HUES6 (cell line): ENCODE results near the gene RAI14.

ENCODE experiments used
- H3K27ac ChIP-seq: 2 replicates; pipeline ENCODE4 v1.7.0; 2013; ENCODE audit warnings: low read depth, mild to moderate bottlenecking, low read length, inconsistent platforms
- H3K27me3 ChIP-seq: 2 replicates; pipeline ENCODE4 v1.6.1; 2013; ENCODE audit warnings: low read length; ENCODE audit not compliant: control insufficient read depth, insufficient read depth
- H3K36me3 ChIP-seq: 2 replicates; pipeline ENCODE4 v1.6.1; 2013; ENCODE audit warnings: low read length; ENCODE audit not compliant: control insufficient read depth, insufficient read depth
- H3K4me1 ChIP-seq: 2 replicates; pipeline ENCODE4 v1.6.1; 2013; ENCODE audit warnings: low read length; ENCODE audit not compliant: control insufficient read depth, insufficient read depth
- H3K4me3 ChIP-seq: 2 replicates; pipeline ENCODE4 v1.5.1; 2013; ENCODE audit warnings: low read depth, low read length
- H3K9ac ChIP-seq: one replicate; pipeline ENCODE4 v1.6.1; 2013; ENCODE audit warnings: mild to moderate bottlenecking, low read length
- H3K9me3 ChIP-seq: 2 replicates; pipeline ENCODE4 v1.6.1; 2013; ENCODE audit warnings: low read depth, low read length; ENCODE audit not compliant: control insufficient read depth, insufficient read depth

Gene RAI14

GRCh38 chr5:34859253-34859652 lies 203.1 kb downstream of the RAI14 start:
- Histone ChIP-seq H3K36me3 (no peaks in the 10 kb centered on the region), H3K9ac (no peak overlapping the region), H3K27ac (no peak overlapping the region), H3K27me3 (no peaks in the 10 kb centered on the region), H3K4me3 (no peak overlapping the region), H3K9me3 (no peaks in the 10 kb centered on the region), H3K4me1 (peaks cover 16% of the 10 kb centered on the region)

- no peaks in the 10 kb centered on the region for H3K27me3 ChIP-seq
- no peaks in the 10 kb centered on the region for H3K9me3 ChIP-seq
- H3K36me3 ChIP-seq: no peaks in the 10 kb centered on the region
- peak overlapping the region; percentile 52 for H3K27ac ChIP-seq
- peak overlapping the region; percentile 30 for H3K4me3 ChIP-seq
- H3K4me1 ChIP-seq: peaks cover 37% of the 10 kb centered on the region
- peak overlapping the region; percentile 11 for H3K9ac ChIP-seq
Observed at GRCh38 chr5:34863946-34864345, 207.8 kb downstream of the RAI14 start.

GRCh38 chr5:34865091-34865490 lies 209.0 kb downstream of the RAI14 start:
- Histone ChIP-seq H3K27me3 (no peaks in the 10 kb centered on the region), H3K36me3 (no peaks in the 10 kb centered on the region), H3K27ac (0 out of 2 replicates have a peak overlapping the region, but pooled peaks have one; percentile 38), H3K4me1 (peaks cover 37% of the 10 kb centered on the region), H3K9ac (no peak overlapping the region), H3K4me3 (no peak overlapping the region), H3K9me3 (no peaks in the 10 kb centered on the region)

- no peak overlapping the region for H3K4me3 ChIP-seq
- H3K4me1 ChIP-seq: peaks cover 37% of the 10 kb centered on the region
- no peaks in the 10 kb centered on the region for H3K27me3 ChIP-seq
- no peaks in the 10 kb centered on the region for H3K9me3 ChIP-seq
- no peaks in the 10 kb centered on the region for H3K36me3 ChIP-seq
- H3K9ac ChIP-seq: no peak overlapping the region
- H3K27ac ChIP-seq: peak overlapping the region; percentile 35; the same call in 1 of the 2 replicates
Observed at GRCh38 chr5:34866989-34867471, 210.9 kb downstream of the RAI14 start.

GRCh38 chr5:34867660-34868059 lies 211.5 kb downstream of the RAI14 start:
- peaks cover 36% of the 10 kb centered on the region for H3K4me1 ChIP-seq
- H3K9ac ChIP-seq: no peak overlapping the region
- H3K36me3 ChIP-seq: no peaks in the 10 kb centered on the region
- no peak overlapping the region for H3K4me3 ChIP-seq
- no peaks in the 10 kb centered on the region for H3K9me3 ChIP-seq
- H3K27me3 ChIP-seq: no peaks in the 10 kb centered on the region
- H3K27ac ChIP-seq: no peak overlapping the region

- H3K36me3 ChIP-seq: no peaks in the 10 kb centered on the region
- H3K4me1 ChIP-seq: peaks cover 25% of the 10 kb centered on the region
- H3K9me3 ChIP-seq: no peaks in the 10 kb centered on the region
- no peak overlapping the region for H3K4me3 ChIP-seq
- no peak overlapping the region for H3K27ac ChIP-seq
- H3K27me3 ChIP-seq: no peaks in the 10 kb centered on the region
- no peak overlapping the region for H3K9ac ChIP-seq
Observed at GRCh38 chr5:34868791-34869190, 212.7 kb downstream of the RAI14 start.

GRCh38 chr5:34869256-34869655 lies 213.1 kb downstream of the RAI14 start:
- no peaks in the 10 kb centered on the region for H3K9me3 ChIP-seq
- peaks cover 21% of the 10 kb centered on the region for H3K4me1 ChIP-seq
- no peak overlapping the region for H3K9ac ChIP-seq
- no peaks in the 10 kb centered on the region for H3K36me3 ChIP-seq
- no peak overlapping the region for H3K4me3 ChIP-seq
- H3K27ac ChIP-seq: no peak overlapping the region
- H3K27me3 ChIP-seq: no peaks in the 10 kb centered on the region

GRCh38 chr5:34870382-34870781 lies 214.3 kb downstream of the RAI14 start:
- no peaks in the 10 kb centered on the region for H3K27me3 ChIP-seq
- no peak overlapping the region for H3K27ac ChIP-seq
- H3K9ac ChIP-seq: no peak overlapping the region
- H3K4me3 ChIP-seq: no peak overlapping the region
- H3K36me3 ChIP-seq: no peaks in the 10 kb centered on the region
- peaks cover 2% of the 10 kb centered on the region; the same call in 1 of the 2 replicates for H3K9me3 ChIP-seq
- H3K4me1 ChIP-seq: peaks cover 12% of the 10 kb centered on the region

GRCh38 chr5:34876275-34876674 lies 220.1 kb downstream of the RAI14 start:
- H3K36me3 ChIP-seq: no peaks in the 10 kb centered on the region
- H3K4me1 ChIP-seq: no peaks in the 10 kb centered on the region
- H3K9ac ChIP-seq: no peak overlapping the region
- H3K27me3 ChIP-seq: no peaks in the 10 kb centered on the region
- H3K4me3 ChIP-seq: no peak overlapping the region
- H3K9me3 ChIP-seq: peaks cover 5% of the 10 kb centered on the region; the same call in 1 of the 2 replicates
- H3K27ac ChIP-seq: no peak overlapping the region

- Histone ChIP-seq H3K9ac (no peak overlapping the region), H3K9me3 (no peaks in the 10 kb centered on the region), H3K4me3 (no peak overlapping the region), H3K4me1 (no peaks in the 10 kb centered on the region), H3K27me3 (no peaks in the 10 kb centered on the region), H3K27ac (no peak overlapping the region), H3K36me3 (no peaks in the 10 kb centered on the region)
Observed at GRCh38 chr5:34881246-34881645, 225.1 kb downstream of the RAI14 start.
